K562 (cell line): ENCODE results near the gene GNG7. TPM values are rescaled to one million over a fixed set of nuclear protein-coding genes. Genes with fewer than 3 reads are reported as not detected.

Experiments
- ATAC-seq: fragments of 200-7000 bp; cut with Tn5 transposase; 3 replicates; pipeline ENCODE4 v1.9.1; 2020; ENCODE audit warnings: moderate library complexity
- BruUV-seq: library from RNA; stranded (reverse); fragments of 400-500 nt; replicated peaks from 2 replicates; lab custom pipeline; 2021; lab: Mats Ljungman, UMichigan
- CTCF ChIA-PET: fragments of 300-600 bp; formaldehyde crosslinking; extraction: SDS; loops from one replicate; lab custom pipeline; 2021; ENCODE audit warnings: low intra/inter-chr PET ratio; lab: Yijun Ruan, JAX
- POLR2A ChIA-PET: fragments of 300-600, 350-650 bp; sonication (Branson Sonifier 250); formaldehyde crosslinking; extraction: SDS; loops from one replicate; lab custom pipeline; 2021; ENCODE audit warnings: antibody characterized with exemption, inconsistent platforms; lab: Yijun Ruan, JAX
- DNase-seq, 4 experiments: peaks; one replicate each; pipeline versions ENCODE4 v3.0.0 to v3.0.0-alpha.2; 2011 to 2018; ENCODE audit warnings: low spot score in 3 of 4, mixed read lengths in 3 of 4; ENCODE audit errors: extremely low read depth in 1 of 4
- FAIRE-seq: peaks from 2 replicates; lab custom pipeline; 2011; peaks lifted over from hg19 to GRCh38; lab: Jason Lieb, UNC
- H2AFZ ChIP-seq: 2 replicates; pipeline ENCODE4 v1.6.0; 2011; ENCODE audit warnings: low read depth, low read length, control low read depth, inconsistent platforms
- H3K27ac ChIP-seq: fragments of 200-600 bp; 3 replicates; pipeline ENCODE4 v1.8.0; 2011; ENCODE audit warnings: low read depth, mild to moderate bottlenecking, control low read depth, inconsistent platforms, low read length, moderate library complexity, mixed read lengths; ENCODE audit errors: extremely low read depth
- H3K27me3 ChIP-seq, 2 experiments: fragments of 300-600 bp in 1 of 2; 2 replicates in 1 of 2; 3 replicates in 1 of 2; pipeline versions ENCODE4 v1.6.0 to v1.8.0; 2011; ENCODE audit warnings: inconsistent platforms in 2 of 2, low read length in 2 of 2, mild to moderate bottlenecking in 1 of 2, mixed read lengths in 1 of 2, moderate library complexity in 1 of 2; ENCODE audit not compliant: control insufficient read depth in 2 of 2, insufficient read depth in 2 of 2
- H3K36me3 ChIP-seq: fragments of 300-600 bp; 3 replicates; pipeline ENCODE4 v1.8.0; 2011; ENCODE audit warnings: mild to moderate bottlenecking, low read length, inconsistent platforms; ENCODE audit not compliant: control insufficient read depth, insufficient read depth
- H3K4me1 ChIP-seq, 2 experiments: fragments of 200-600 bp in 1 of 2; replicated peaks in 1 of 2; 2 replicates in 1 of 2; 3 replicates in 1 of 2; pipeline versions ENCODE4 v1.5.1 to v1.8.0; 2011; ENCODE audit warnings: inconsistent platforms in 2 of 2, low read length in 2 of 2, mild to moderate bottlenecking in 1 of 2, mixed read lengths in 1 of 2, moderate library complexity in 1 of 2; ENCODE audit not compliant: control insufficient read depth in 2 of 2, insufficient read depth in 2 of 2
- H3K4me2 ChIP-seq: 2 replicates; pipeline ENCODE4 v1.6.1; 2011; ENCODE audit warnings: low read length, control low read depth, inconsistent platforms, mixed read lengths; ENCODE audit not compliant: insufficient read depth
- H3K4me3 ChIP-seq: fragments of 200-600 bp; sonication (generic), shearing (Covaris generic); 2 replicates; pipeline ENCODE4 v1.5.1; 2016; ENCODE audit warnings: control low read depth, inconsistent platforms
- H3K79me2 ChIP-seq: fragments of 200-600 bp; 3 replicates; pipeline ENCODE4 v1.8.0; 2011; ENCODE audit warnings: low read length, inconsistent platforms; ENCODE audit not compliant: control insufficient read depth, insufficient read depth
- H3K9ac ChIP-seq, 2 experiments: 2 replicates each; pipeline versions ENCODE4 v1.6.0 to v1.6.1; 2011; ENCODE audit warnings: low read depth in 2 of 2, low read length in 2 of 2, control low read depth in 1 of 2, inconsistent platforms in 1 of 2, mild to moderate bottlenecking in 1 of 2, mixed read lengths in 1 of 2; ENCODE audit not compliant: insufficient read depth in 1 of 2
- H3K9me1 ChIP-seq: one replicate; pipeline ENCODE4 v1.6.0; 2011; ENCODE audit warnings: inconsistent platforms, mild to moderate bottlenecking, low read length, moderate library complexity; ENCODE audit not compliant: control insufficient read depth, insufficient read depth
- H3K9me3 ChIP-seq: replicated peaks from 2 replicates; pipeline ENCODE4 v1.5.1; 2011; ENCODE audit warnings: low read depth, low read length, inconsistent platforms; ENCODE audit not compliant: control insufficient read depth, insufficient read depth
- H4K20me1 ChIP-seq: replicated peaks from 2 replicates; pipeline ENCODE4 v1.6.1; 2011; ENCODE audit warnings: low read length, inconsistent platforms, mixed read lengths; ENCODE audit not compliant: control insufficient read depth, insufficient read depth
- CUX1 ChIP-seq: fragments of 200-800 bp; sonication (Bioruptor generic); IDR thresholded peaks from 2 replicates; pipeline ENCODE4 v1.6.1; 2016; ENCODE audit warnings: missing genetic modification characterization, missing compliant biosample characterization
- MAX ChIP-seq: sonication (generic); formaldehyde crosslinking; IDR thresholded peaks from 2 replicates; pipeline ENCODE4 v1.9.0; 2022; ENCODE audit warnings: mild to moderate bottlenecking, missing genetic modification reagents
- NFYB ChIP-seq: IDR thresholded peaks from 2 replicates; pipeline ENCODE4 v1.6.1; 2011; ENCODE audit warnings: mild to moderate bottlenecking, moderate library complexity; ENCODE audit not compliant: insufficient read length; ENCODE audit errors: extremely low read depth
- PCBP1 ChIP-seq: fragments of 200-400 bp; formaldehyde crosslinking; IDR thresholded peaks from 2 replicates; pipeline ENCODE4 v1.6.1; 2018; ENCODE audit warnings: mild to moderate bottlenecking, low read depth, low read length; ENCODE audit not compliant: poor library complexity, severe bottlenecking
- POLR3G ChIP-seq: IDR thresholded peaks from 2 replicates; pipeline ENCODE4 v1.6.1; 2011; ENCODE audit not compliant: insufficient read length, insufficient replicate concordance; ENCODE audit errors: extremely low read depth
- PTTG1 ChIP-seq: fragments of 450-650 bp; IDR thresholded peaks from 2 replicates; pipeline ENCODE4 v1.6.1; 2016; ENCODE audit warnings: low read depth, mild to moderate bottlenecking, missing genetic modification characterization, missing compliant biosample characterization
- SFPQ ChIP-seq: fragments of 200-400 bp; formaldehyde crosslinking; IDR thresholded peaks from 2 replicates; pipeline ENCODE4 v1.6.1; 2017; ENCODE audit warnings: mild to moderate bottlenecking, low read depth, low read length, moderate library complexity
- SPI1 ChIP-seq: IDR thresholded peaks from 2 replicates; pipeline ENCODE4 v1.6.1; 2011; ENCODE audit warnings: low read depth, low read length, control low read depth, borderline replicate concordance
- STAT5A ChIP-seq: IDR thresholded peaks from 2 replicates; pipeline ENCODE4 v1.6.1; 2012; ENCODE audit warnings: low read length, inconsistent platforms, borderline replicate concordance
- TAF1 ChIP-seq: IDR thresholded peaks from 2 replicates; pipeline ENCODE4 v1.6.1; 2011; ENCODE audit warnings: mild to moderate bottlenecking, low read length, moderate library complexity; ENCODE audit not compliant: insufficient read depth, control insufficient read depth, severe bottlenecking; ENCODE audit errors: extremely low read depth
- TGIF2 ChIP-seq: sonication (generic); formaldehyde crosslinking; IDR thresholded peaks from 2 replicates; pipeline ENCODE4 v1.8.1; 2022; ENCODE audit warnings: mild to moderate bottlenecking, missing genetic modification reagents, moderate library complexity
- ZBTB7A ChIP-seq: IDR thresholded peaks from 2 replicates; pipeline ENCODE4 v1.6.1; 2011; ENCODE audit warnings: low read depth, mild to moderate bottlenecking, low read length, moderate library complexity, borderline replicate concordance; ENCODE audit not compliant: control insufficient read depth
- ZNF184 ChIP-seq: sonication (generic); formaldehyde crosslinking; IDR thresholded peaks from 2 replicates; pipeline ENCODE4 v1.5.0; 2020; ENCODE audit warnings: missing genetic modification reagents
- WGBS: fragments of 100-300 bp; shearing (Covaris generic); methylation state at CpG from one replicate; pipeline ENCODE4 v1.1.6; 2016; ENCODE audit warnings: low coverage, mixed read lengths; ENCODE audit not compliant: insufficient coverage; ENCODE audit errors: missing lambda C conversion rate; 5-methylcytosine and 5-hydroxymethylcytosine counted together
- in situ Hi-C: fragments of 300-500 bp; cut with MboI; formaldehyde crosslinking; loops from 4 replicates; pipeline ENCODE4 v1.15.0; 2018; ENCODE audit warnings: inconsistent platforms, mixed read lengths
- intact Hi-C: fragments of 100-400 bp; cut with micrococcal nuclease; formaldehyde crosslinking; loops from 2 replicates; pipeline ENCODE4 v1.14.2; 2022
- polyA plus RNA-seq, 8 experiments: library from polyadenylated mRNA; depleted of rRNA in 4 of 8; stranded (reverse) in 5 of 8; unstranded in 3 of 8; fragments of >200 nt; fragmentation: Nextera tagmentation in 2 of 8; fragmentation: Illumina TruSeq in 1 of 8; extraction: Ambion mirVana in 2 of 8; extraction: Trizol in 1 of 8; gene quantifications; 2 replicates each; pipeline versions ENCODE4 v1.2.1 to v1.2.3, GENCODE V29; 2011 to 2014; ENCODE audit warnings: inconsistent platforms in 1 of 8, missing spikeins in 1 of 8
- total RNA-seq, 7 experiments: library from RNA; depleted of rRNA in 6 of 7; stranded (reverse); fragments of >200 nt in 6 of 7; fragmentation: Illumina TruSeq in 2 of 7; extraction: Trizol in 2 of 7; gene quantifications; 2 replicates each; pipeline versions ENCODE4 v1.2.1 to v1.2.3, GENCODE V29; 2011 to 2021; ENCODE audit warnings: low replicate concordance in 1 of 7

GNG7 gene
- total and polyA plus RNA-seq, 9 of the 15 experiments (the other 6 are each of a cell fraction or from before 2014, with no cell fraction given): 0.01 to 0.20 (median 0.06) TPM; not detected in 1

- ATAC-seq (no peak), FAIRE-seq (no peak), DNase-seq (no peak)
- Histone ChIP-seq H3K9ac (peak overlapping the region in 1 of 2 experiments; percentile 90; a peak in 2 of 4 replicates), H3K27me3 (no peaks in the 10 kb centered on the region), H3K36me3 (no peaks in the 10 kb centered on the region), H3K4me1 (peaks cover 17 to 56% of the 10 kb centered on the region in 2 experiments), H3K27ac (no peak overlapping the region), H3K4me2 (no peak overlapping the region), H3K9me1 (no peaks in the 10 kb centered on the region), H3K79me2 (no peaks in the 10 kb centered on the region), H3K9me3 (0 out of 2 replicates have a peak, but pooled peaks cover 4% of the 10 kb centered on the region), H2AFZ (no peak overlapping the region), H3K4me3 (peak overlapping the region; percentile 42), H4K20me1 (no peaks in the 10 kb centered on the region)
- CTCF ChIA-PET: no interaction called here
- POLR2A ChIA-PET: no interaction called here
- no TSS peak for BruUV-seq
- in situ Hi-C loops: no loop called here
- WGBS: 61% methylated on average over 22 of the region's 37 CpGs
- intact Hi-C loops: no loop called here
- TF ChIP-seq MAX (CRISPR knock-in tag) (no peak), ZBTB7A (peak; percentile 60; the same call in 1 of the 2 replicates), TGIF2 (CRISPR knock-in tag) (no peak), NFYB (peak; percentile 31), CUX1 (no peak), ZNF184 (CRISPR knock-in tag) (no peak), PCBP1 (no peak), STAT5A (no peak), PTTG1 (tag) (no peak), SFPQ (no peak), TAF1 (no peak), POLR3G (no peak), SPI1 (no peak)
Measured at GRCh38 chr19:2719920-2720776, 17.7 kb upstream of the GNG7 start.
